HG03045 (cell line): ENCODE results near the gene STOX1.
"Not testable (repeated sequence)": the region's sequence is repeated elsewhere in the genome, so short reads cannot be mapped to it uniquely, and the experiment has no call there.

ENCODE experiments used
- ATAC-seq: cut with Tn5 transposase; IDR thresholded peaks from one replicate; pipeline ENCODE4 v1.9.1; 2021; ENCODE audit warnings: mild to moderate bottlenecking, moderate library complexity; ENCODE audit not compliant: unreplicated experiment

STOX1 gene

DNA sequence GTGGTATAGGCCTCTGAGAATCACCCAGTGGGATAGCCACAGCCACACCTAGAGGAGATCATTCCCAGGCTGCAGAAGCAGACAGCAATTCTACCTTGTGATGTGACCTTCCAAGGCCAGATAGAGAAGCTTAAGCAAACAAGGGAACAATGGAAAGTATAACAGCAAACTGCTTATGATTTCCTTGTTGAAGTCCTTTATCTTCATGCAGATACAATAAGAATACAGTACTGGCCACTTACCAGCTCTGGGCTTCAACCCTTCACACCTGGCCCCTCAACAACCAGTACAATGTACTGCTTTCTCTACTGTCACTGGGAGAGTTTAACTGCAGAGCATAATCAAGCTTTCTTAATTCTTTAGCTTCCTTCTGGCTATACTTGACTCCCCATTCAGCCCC, 51.2 kb downstream of the STOX1 start:
- no peak for ATAC-seq

GRCh38 chr10:68879628-68880027, 52.3 kb downstream of the STOX1 start:
- ATAC-seq, result no peak

GRCh38 chr10:68880181-68880580, 52.9 kb downstream of the STOX1 start:
- no peak for ATAC-seq

DNA sequence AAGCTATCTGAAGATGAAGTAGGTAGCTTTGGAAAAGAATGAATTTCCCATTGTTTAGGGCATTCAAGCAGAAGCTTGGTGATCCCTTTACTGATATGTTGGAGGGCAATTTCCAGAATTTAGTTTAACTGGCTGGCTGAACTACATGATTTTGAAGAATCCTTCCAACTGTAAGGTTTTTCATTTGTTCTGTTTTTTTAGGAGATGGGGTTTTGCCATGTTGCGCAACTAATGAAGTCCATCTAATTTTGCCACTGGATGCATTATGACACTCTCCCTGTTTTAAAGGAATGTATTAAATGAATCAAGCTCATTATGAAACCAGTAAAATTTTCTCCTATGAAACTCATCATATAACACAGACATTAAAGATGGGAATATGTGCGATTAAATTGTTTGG, 67.7 kb downstream of the STOX1 start:
- no peak for ATAC-seq

DNA sequence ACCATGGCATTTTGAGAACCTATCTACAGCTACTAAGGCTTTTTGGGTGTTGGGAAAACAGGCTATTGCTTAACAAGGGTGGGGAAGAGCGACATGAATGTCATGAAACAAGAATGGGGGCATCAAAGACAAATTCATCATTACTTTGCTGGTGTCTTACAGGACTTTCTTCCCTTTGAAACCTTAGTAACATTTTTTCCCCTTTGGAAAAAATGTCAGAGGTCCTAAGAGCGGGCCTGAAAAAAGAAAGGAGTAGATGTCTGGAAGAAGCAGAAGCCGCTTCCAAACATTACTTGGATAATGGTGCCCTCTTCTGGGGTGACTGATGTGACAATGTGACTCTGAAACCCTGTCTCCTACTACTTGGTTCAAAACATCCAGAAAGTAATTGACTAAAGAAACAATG, 70.0 kb downstream of the STOX1 start:
- ATAC-seq, result no peak

GRCh38 chr10:68899186-68899745, 71.9 kb downstream of the STOX1 start:
- no peak for ATAC-seq

- peak; percentile 41 for ATAC-seq
Observed at GRCh38 chr10:68900427-68901104, 73.2 kb downstream of the STOX1 start.

- peak; percentile 98 for ATAC-seq
Observed at GRCh38 chr10:68901105-68901927, 74.0 kb downstream of the STOX1 start, which contains the start of gene DDX50. Gene DDX50 (plus strand): TSS chr10:68901315. CDS start chr10:68901385, 70 bp downstream.

- no peak for ATAC-seq
Observed at GRCh38 chr10:68902382-68902781, 75.1 kb downstream of the STOX1 start.

- no peak for ATAC-seq
Observed at GRCh38 chr10:68924593-68924992, 97.3 kb downstream of the STOX1 start.

GRCh38 chr10:68925489-68925888, 98.2 kb downstream of the STOX1 start:
- no peak for ATAC-seq

- not testable (repeated sequence) for ATAC-seq
Observed at GRCh38 chr10:68929157-68929556, 101.8 kb downstream of the STOX1 start.

DNA sequence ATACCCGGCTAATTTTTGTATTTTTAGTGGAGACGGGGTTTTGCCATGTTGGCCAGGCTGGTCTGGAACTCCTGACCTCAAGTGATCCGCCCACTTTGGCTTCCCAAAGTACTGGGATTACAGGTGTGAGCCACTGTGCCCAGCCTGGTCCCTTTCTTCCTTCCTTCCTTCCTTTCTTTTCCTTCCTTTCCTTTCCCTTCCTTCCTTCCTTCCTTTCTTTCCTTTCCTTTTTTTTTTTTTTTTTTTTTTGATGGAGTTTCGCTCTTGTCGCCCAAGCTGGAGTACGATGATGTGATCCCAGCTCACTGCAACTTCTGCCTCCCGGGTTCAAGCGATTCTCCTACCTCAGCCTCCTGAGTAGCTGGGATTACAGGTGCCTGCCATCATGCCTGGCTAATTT, 102.6 kb downstream of the STOX1 start:
- not testable (repeated sequence) for ATAC-seq

- ATAC-seq, result not testable (repeated sequence)
Observed at GRCh38 chr10:68932860-68933259, 105.5 kb downstream of the STOX1 start.

- ATAC-seq, result no peak
Observed at GRCh38 chr10:68934994-68935393, 107.7 kb downstream of the STOX1 start.

- no peak for ATAC-seq
Observed at GRCh38 chr10:68938117-68938516, 110.8 kb downstream of the STOX1 start.

- no peak for ATAC-seq
Observed at GRCh38 chr10:68938884-68939283, 111.6 kb downstream of the STOX1 start.

DNA sequence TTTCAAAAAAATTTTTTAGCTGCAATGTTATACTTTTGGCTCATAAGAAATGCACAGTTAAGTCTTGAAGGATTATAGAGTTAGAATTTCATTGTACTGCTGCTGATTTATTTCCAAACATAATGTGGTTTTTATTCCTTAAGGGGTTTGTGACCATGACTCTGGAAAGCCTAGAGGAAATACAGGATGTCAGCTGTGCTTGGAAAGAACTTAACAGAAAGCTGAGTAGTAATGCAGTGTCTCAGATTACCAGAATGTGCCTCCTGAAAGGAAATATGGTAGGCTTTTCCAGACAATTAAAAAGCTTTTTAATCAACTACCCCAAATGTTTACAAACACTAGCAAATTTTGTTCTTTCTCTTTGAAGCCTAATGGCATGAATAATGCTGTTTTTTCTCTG, 113.6 kb downstream of the STOX1 start:
- ATAC-seq, result not testable (repeated sequence)
